PFSK-1 (cell line): Measurements from ENCODE around the gene PPP1R9A.

Experiments
- FOXP2 ChIP-seq: optimal IDR thresholded peaks from 2 replicates; pipeline ENCODE3; 2011; ENCODE audit warnings: borderline replicate concordance, control low read depth, inconsistent platforms; ENCODE audit not compliant: insufficient read depth; ENCODE audit errors: extremely low read length, extremely low read depth
- POLR2AphosphoS5 ChIP-seq: IDR thresholded peaks from 2 replicates; pipeline ENCODE4 v1.6.1; 2012; ENCODE audit warnings: low read depth, mild to moderate bottlenecking, control low read depth, low read length, moderate library complexity
- REST ChIP-seq, 2 experiments: IDR thresholded peaks; 2 replicates each; pipeline versions ENCODE4 v1.6.1 to v1.8.0; 2011 to 2012; ENCODE audit warnings: low read depth in 2 of 2, low read length in 2 of 2, control low read depth in 1 of 2, inconsistent platforms in 1 of 2, mild to moderate bottlenecking in 1 of 2, moderate library complexity in 1 of 2; ENCODE audit not compliant: insufficient read depth in 1 of 2
- SIN3A ChIP-seq: IDR thresholded peaks from 2 replicates; pipeline ENCODE4 v1.6.1; 2012; ENCODE audit warnings: mild to moderate bottlenecking, low read length, moderate library complexity, borderline replicate concordance; ENCODE audit not compliant: insufficient read depth
- TAF1 ChIP-seq: IDR thresholded peaks from 2 replicates; pipeline ENCODE4 v1.6.1; 2012; ENCODE audit warnings: low read length, control low read depth, borderline replicate concordance; ENCODE audit not compliant: insufficient read depth

PPP1R9A gene

GRCh38 chr7:94995921-94996320 is 88.5 kb downstream of the PPP1R9A start:
- TF ChIP-seq TAF1 (no peak), SIN3A (no peak), FOXP2 (no peak), POLR2AphosphoS5 (no peak), REST (IDR thresholded peaks at IDR 0.05; ENCODE audit: insufficient read depth in 1 of 2, low read depth in 2 of 2, low read length in 2 of 2) (no peak)

- TF ChIP-seq REST (IDR thresholded peaks at IDR 0.05; ENCODE audit: insufficient read depth in 1 of 2, low read depth in 2 of 2, low read length in 2 of 2) = no peak
- no peak for TF ChIP-seq TAF1
- no peak for TF ChIP-seq POLR2AphosphoS5
These were observed 89.0 kb downstream of the PPP1R9A start for GRCh38 chr7:94996369-94996768.

GRCh38 chr7:94997547-94997946 is 90.2 kb downstream of the PPP1R9A start:
- TF ChIP-seq FOXP2 = no peak
- TF ChIP-seq SIN3A = no peak
- TF ChIP-seq TAF1 = no peak
- TF ChIP-seq REST (IDR thresholded peaks at IDR 0.05; ENCODE audit: insufficient read depth in 1 of 2, low read depth in 2 of 2, low read length in 2 of 2) = no peak

- TF ChIP-seq POLR2AphosphoS5 (no peak), TAF1 (no peak), SIN3A (no peak), FOXP2 (no peak), REST (IDR thresholded peaks at IDR 0.05; ENCODE audit: insufficient read depth in 1 of 2, low read depth in 2 of 2, low read length in 2 of 2) (no peak)
These were observed 91.1 kb downstream of the PPP1R9A start for GRCh38 chr7:94998266-94999068.

- TF ChIP-seq POLR2AphosphoS5 (no peak), SIN3A (no peak), REST (IDR thresholded peaks at IDR 0.05; ENCODE audit: insufficient read depth in 1 of 2, low read depth in 2 of 2, low read length in 2 of 2) (no peak), TAF1 (no peak), FOXP2 (no peak)
These were observed 91.6 kb downstream of the PPP1R9A start for GRCh38 chr7:94999069-94999351.
